H1 (cell line): Measurements from ENCODE around the gene SLC24A3. TPM values are rescaled to one million over a fixed set of nuclear protein-coding genes. Genes with fewer than 3 reads are reported as not detected.

Experiments used
- ASH2L ChIP-seq: fragments of 200-600, 300-600 bp; sonication (generic); IDR thresholded peaks from one replicate; pipeline ENCODE4 v1.7.1; 2017; ENCODE audit warnings: low read length
- BRCA1 ChIP-seq: IDR thresholded peaks from 2 replicates; pipeline ENCODE4 v1.6.1; 2012; ENCODE audit warnings: low read depth, low read length, improper control_type of control experiment
- CBX5 ChIP-seq: fragments of 300-800, 300-1000 bp; sonication (generic); IDR thresholded peaks from 2 replicates; pipeline ENCODE4 v1.7.1; 2016; ENCODE audit warnings: antibody characterized with exemption, low read length, low read depth
- CBX8 ChIP-seq: fragments of 300-800, 300-1000 bp; sonication (generic); IDR thresholded peaks from 2 replicates; pipeline ENCODE4 v1.7.1; 2016; ENCODE audit warnings: low read depth, low read length, borderline replicate concordance
- CEBPB ChIP-seq: IDR thresholded peaks from 2 replicates; pipeline ENCODE4 v1.6.1; 2012; ENCODE audit warnings: low read depth, low read length
- CTBP2 ChIP-seq: IDR thresholded peaks from 2 replicates; pipeline ENCODE4 v1.7.0; 2011; ENCODE audit warnings: borderline replicate concordance, mild to moderate bottlenecking, moderate library complexity, mixed read lengths, low read length; ENCODE audit not compliant: insufficient read depth, insufficient read length
- FOSL1 ChIP-seq: IDR thresholded peaks from 2 replicates; pipeline ENCODE4 v1.6.1; 2011; ENCODE audit warnings: mild to moderate bottlenecking, low read depth, low read length, moderate library complexity; ENCODE audit not compliant: insufficient read depth
- GTF2F1 ChIP-seq: IDR thresholded peaks from 2 replicates; pipeline ENCODE4 v1.6.1; 2012; ENCODE audit warnings: low read depth, low read length, improper control_type of control experiment, borderline replicate concordance
- JUN ChIP-seq: IDR thresholded peaks from 2 replicates; pipeline ENCODE4 v1.6.1; 2011; ENCODE audit warnings: low read depth, mild to moderate bottlenecking, improper control_type of control experiment, low read length
- KDM1A ChIP-seq: fragments of 200-600, 300-600 bp; sonication (generic); IDR thresholded peaks from 2 replicates; pipeline ENCODE4 v1.7.1; 2016; ENCODE audit warnings: mild to moderate bottlenecking, low read length, borderline replicate concordance
- KDM5A ChIP-seq: fragments of 200-600 bp; IDR thresholded peaks from 2 replicates; pipeline ENCODE4 v1.7.1; 2012; ENCODE audit warnings: mild to moderate bottlenecking, low read length, inconsistent platforms, mixed read lengths
- POLR2AphosphoS5 ChIP-seq: IDR thresholded peaks from 2 replicates; pipeline ENCODE4 v1.6.1; 2011; ENCODE audit warnings: low read depth, low read length
- RFX5 ChIP-seq: IDR thresholded peaks from 2 replicates; pipeline ENCODE4 v1.6.1; 2011; ENCODE audit warnings: low read depth, low read length, improper control_type of control experiment, borderline replicate concordance
- RNF2 ChIP-seq: fragments of 200-900, 300-1000 bp; sonication (generic); IDR thresholded peaks from 2 replicates; pipeline ENCODE4 v1.7.1; 2016; ENCODE audit warnings: borderline replicate concordance, low read depth, mild to moderate bottlenecking, antibody characterized with exemption, low read length; ENCODE audit not compliant: poor library complexity, severe bottlenecking; ENCODE audit errors: missing control alignments
- SUZ12 ChIP-seq: fragments of 200-600 bp; sonication (generic); IDR thresholded peaks from 2 replicates; pipeline ENCODE4 v1.6.1; 2012; ENCODE audit warnings: mild to moderate bottlenecking, inconsistent platforms, low read length, moderate library complexity, mixed read lengths
- polyA plus RNA-seq, 7 experiments: library from polyadenylated mRNA; depleted of rRNA in 3 of 7; stranded (reverse) in 5 of 7; unstranded in 2 of 7; fragments of >200 nt in 5 of 7; fragments of 200-250 nt in 2 of 7; gene quantifications; 1 replicate in 5 of 7; 2 replicates in 1 of 7; 4 replicates in 1 of 7; pipeline versions ENCODE4 v1.2.1 to v1.2.3, GENCODE V29; 2011 to 2013; ENCODE audit warnings: missing spikeins in 2 of 7, mixed read lengths in 2 of 7
- total RNA-seq: library from RNA; stranded (reverse); fragmentation: NEBNext Ultra II Directional; extraction: Animal tissue kit (Norgen Biotek cat#: 25700); gene quantifications from 2 replicates; pipeline ENCODE4 v1.2.1, GENCODE V29; 2021
- TF ChIP-seq, protein P1 (sequence below): IDR thresholded peaks from 2 replicates; pipeline ENCODE4 v1.6.1; 2012; ENCODE audit warnings: low read length, inconsistent platforms
- TF ChIP-seq, protein P2 (sequence below): IDR thresholded peaks from 2 replicates; pipeline ENCODE4 v1.6.1; 2012; ENCODE audit warnings: inconsistent platforms
- TF ChIP-seq, protein P3 (sequence below), 3 experiments: IDR thresholded peaks; 1 replicate in 2 of 3; 2 replicates in 1 of 3; pipeline versions ENCODE4 v1.5.1 to v1.6.1; 2011; ENCODE audit warnings: low read length in 3 of 3, mild to moderate bottlenecking in 3 of 3, inconsistent platforms in 2 of 3, low read depth in 1 of 3, moderate library complexity in 1 of 3; ENCODE audit not compliant: insufficient read depth in 1 of 3; ENCODE audit errors: control extremely low read depth in 1 of 3

SLC24A3 gene
- total and polyA plus RNA-seq, 2 of the 8 experiments (the other 6 are each of a cell fraction or from before 2014, with no cell fraction given), result 4.5 to 6.3 TPM

DNA sequence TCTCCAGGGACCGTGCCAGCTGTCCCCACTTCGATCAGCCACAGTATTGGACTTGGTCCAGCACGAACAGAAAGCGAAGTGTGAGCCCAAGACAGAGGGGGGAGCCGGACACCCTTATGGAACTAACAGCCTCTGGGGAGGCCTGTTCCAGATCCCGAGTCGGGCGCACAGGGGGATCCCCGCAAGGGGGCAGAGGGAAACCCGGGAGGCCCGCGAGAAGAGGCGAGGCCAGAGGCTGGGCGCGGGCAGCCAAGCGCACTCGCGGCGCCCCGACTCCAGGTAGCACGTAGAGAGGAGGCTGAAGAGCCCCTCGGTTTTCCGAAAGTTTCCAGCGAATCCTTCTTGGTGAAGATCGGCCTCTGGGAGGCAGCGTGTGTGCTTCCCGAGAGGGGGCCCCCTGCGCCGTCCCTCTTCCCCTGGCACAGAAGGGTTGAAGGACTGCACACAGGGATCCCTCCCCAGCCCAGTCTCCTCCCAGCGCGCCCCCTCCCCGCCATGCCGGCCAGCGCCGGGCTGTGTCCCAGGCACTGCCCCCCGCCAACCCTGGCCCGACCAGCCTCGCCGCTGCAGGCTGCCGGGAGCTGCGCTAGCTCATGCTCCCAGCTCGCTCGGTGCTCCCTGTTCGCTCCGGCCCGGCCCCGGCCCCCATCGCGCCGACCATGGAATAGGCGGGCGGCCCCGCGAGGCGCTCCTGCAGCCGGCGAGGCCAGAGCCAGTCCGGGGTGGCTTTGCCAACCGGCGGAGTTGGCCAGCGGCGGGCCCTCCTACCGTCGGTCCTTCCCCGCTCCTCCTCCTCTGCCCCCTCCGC, 577 bp upstream of the SLC24A3 start (continued):
- peak; percentile 13 for TF ChIP-seq RNF2
- TF ChIP-seq, protein P1, sequence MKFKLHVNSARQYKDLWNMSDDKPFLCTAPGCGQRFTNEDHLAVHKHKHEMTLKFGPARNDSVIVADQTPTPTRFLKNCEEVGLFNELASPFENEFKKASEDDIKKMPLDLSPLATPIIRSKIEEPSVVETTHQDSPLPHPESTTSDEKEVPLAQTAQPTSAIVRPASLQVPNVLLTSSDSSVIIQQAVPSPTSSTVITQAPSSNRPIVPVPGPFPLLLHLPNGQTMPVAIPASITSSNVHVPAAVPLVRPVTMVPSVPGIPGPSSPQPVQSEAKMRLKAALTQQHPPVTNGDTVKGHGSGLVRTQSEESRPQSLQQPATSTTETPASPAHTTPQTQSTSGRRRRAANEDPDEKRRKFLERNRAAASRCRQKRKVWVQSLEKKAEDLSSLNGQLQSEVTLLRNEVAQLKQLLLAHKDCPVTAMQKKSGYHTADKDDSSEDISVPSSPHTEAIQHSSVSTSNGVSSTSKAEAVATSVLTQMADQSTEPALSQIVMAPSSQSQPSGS, result no peak
- TF ChIP-seq JUN, result no peak
- TF ChIP-seq, protein P2, sequence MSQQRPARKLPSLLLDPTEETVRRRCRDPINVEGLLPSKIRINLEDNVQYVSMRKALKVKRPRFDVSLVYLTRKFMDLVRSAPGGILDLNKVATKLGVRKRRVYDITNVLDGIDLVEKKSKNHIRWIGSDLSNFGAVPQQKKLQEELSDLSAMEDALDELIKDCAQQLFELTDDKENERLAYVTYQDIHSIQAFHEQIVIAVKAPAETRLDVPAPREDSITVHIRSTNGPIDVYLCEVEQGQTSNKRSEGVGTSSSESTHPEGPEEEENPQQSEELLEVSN, result peak; percentile 41; the same call in 1 of the 2 replicates
- no peak for TF ChIP-seq BRCA1
- TF ChIP-seq KDM5A, result no peak
- TF ChIP-seq SUZ12, result no peak
- TF ChIP-seq RFX5, result no peak
- no peak for TF ChIP-seq CBX5
- TF ChIP-seq, protein P3, sequence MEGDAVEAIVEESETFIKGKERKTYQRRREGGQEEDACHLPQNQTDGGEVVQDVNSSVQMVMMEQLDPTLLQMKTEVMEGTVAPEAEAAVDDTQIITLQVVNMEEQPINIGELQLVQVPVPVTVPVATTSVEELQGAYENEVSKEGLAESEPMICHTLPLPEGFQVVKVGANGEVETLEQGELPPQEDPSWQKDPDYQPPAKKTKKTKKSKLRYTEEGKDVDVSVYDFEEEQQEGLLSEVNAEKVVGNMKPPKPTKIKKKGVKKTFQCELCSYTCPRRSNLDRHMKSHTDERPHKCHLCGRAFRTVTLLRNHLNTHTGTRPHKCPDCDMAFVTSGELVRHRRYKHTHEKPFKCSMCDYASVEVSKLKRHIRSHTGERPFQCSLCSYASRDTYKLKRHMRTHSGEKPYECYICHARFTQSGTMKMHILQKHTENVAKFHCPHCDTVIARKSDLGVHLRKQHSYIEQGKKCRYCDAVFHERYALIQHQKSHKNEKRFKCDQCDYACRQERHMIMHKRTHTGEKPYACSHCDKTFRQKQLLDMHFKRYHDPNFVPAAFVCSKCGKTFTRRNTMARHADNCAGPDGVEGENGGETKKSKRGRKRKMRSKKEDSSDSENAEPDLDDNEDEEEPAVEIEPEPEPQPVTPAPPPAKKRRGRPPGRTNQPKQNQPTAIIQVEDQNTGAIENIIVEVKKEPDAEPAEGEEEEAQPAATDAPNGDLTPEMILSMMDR (IDR thresholded peaks at IDR 0.05; ENCODE audit: control extremely low read depth in 1 of 3, insufficient read depth in 1 of 3, low read depth in 1 of 3, low read length in 3 of 3), result peak in 1 of 3 experiments; percentile 2; a peak in 1 of 4 replicates
- TF ChIP-seq CBX8, result no peak
- TF ChIP-seq CEBPB, result no peak
- no peak for TF ChIP-seq FOSL1
- TF ChIP-seq GTF2F1, result no peak
- peak; percentile 23; the same call in 1 of the 2 replicates for TF ChIP-seq KDM1A
- no peak for TF ChIP-seq CTBP2
- TF ChIP-seq POLR2AphosphoS5, result no peak
- TF ChIP-seq ASH2L, result peak; percentile 77
